ENCODE results near the gene SFMBT1.

DNA sequence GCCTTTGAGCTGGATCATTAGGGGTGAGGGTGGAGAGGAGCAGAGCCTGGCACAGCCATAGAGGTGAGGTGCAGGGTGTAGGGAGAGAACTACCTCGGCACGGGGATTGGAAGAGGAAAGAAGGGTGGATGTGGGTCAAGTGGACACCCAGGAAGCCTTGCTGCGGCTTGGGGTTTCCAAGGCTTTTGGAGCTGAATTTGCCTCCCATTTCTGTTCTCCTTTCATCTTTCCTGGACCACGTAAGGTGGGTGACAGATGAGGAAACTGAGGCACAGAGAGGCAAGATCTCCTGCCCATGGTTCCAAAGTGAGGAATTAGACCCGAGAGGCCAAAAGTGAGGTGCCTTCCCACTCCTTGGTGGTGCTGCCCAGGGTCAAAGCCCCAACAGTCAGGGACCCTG lies 35.4 kb upstream of the SFMBT1 start:
- no peak for TF ChIP-seq POLR2A (IDR thresholded peaks at IDR 0.05)
- TF ChIP-seq, protein P1, sequence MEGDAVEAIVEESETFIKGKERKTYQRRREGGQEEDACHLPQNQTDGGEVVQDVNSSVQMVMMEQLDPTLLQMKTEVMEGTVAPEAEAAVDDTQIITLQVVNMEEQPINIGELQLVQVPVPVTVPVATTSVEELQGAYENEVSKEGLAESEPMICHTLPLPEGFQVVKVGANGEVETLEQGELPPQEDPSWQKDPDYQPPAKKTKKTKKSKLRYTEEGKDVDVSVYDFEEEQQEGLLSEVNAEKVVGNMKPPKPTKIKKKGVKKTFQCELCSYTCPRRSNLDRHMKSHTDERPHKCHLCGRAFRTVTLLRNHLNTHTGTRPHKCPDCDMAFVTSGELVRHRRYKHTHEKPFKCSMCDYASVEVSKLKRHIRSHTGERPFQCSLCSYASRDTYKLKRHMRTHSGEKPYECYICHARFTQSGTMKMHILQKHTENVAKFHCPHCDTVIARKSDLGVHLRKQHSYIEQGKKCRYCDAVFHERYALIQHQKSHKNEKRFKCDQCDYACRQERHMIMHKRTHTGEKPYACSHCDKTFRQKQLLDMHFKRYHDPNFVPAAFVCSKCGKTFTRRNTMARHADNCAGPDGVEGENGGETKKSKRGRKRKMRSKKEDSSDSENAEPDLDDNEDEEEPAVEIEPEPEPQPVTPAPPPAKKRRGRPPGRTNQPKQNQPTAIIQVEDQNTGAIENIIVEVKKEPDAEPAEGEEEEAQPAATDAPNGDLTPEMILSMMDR (IDR thresholded peaks at IDR 0.05): no peak

Measured in Peyer's patch (tissue), 4 donors.